Measurements from ENCODE around the gene MBD1. TPM values are rescaled to one million over a fixed set of nuclear protein-coding genes. Genes with fewer than 3 reads are reported as not detected.
"Not testable (repeated sequence)": the region's sequence is repeated elsewhere in the genome, so short reads cannot be mapped to it uniquely, and the experiment has no call there.

The MBD1 gene
- total RNA-seq, 1 experiment from 2014 or later, result 64.1 TPM

- peak; percentile 77 for DNase-seq (ENCODE audit: low read depth)
These were observed 16.5 kb upstream of the MBD1 start for GRCh38 chr18:50297621-50298442.

- no peak for DNase-seq (ENCODE audit: low read depth)
These were observed 11.7 kb upstream of the MBD1 start for GRCh38 chr18:50293039-50293438.

- no peak for DNase-seq (ENCODE audit: low read depth)
These were observed 7.8 kb upstream of the MBD1 start for GRCh38 chr18:50289108-50289443.

GRCh38 chr18:50288348-50289107 lies 7.2 kb upstream of the MBD1 start:
- DNase-seq (ENCODE audit: low read depth), result not testable (repeated sequence)

GRCh38 chr18:50287441-50288347 lies 6.4 kb upstream of the MBD1 start, which contains the start of gene CXXC1:
TSS of gene CXXC1 (minus strand) at chr18:50287692. CDS start at chr18:50287589, 103 bp downstream.
- DNase-seq (ENCODE audit: low read depth), result peak; percentile 98

GRCh38 chr18:50287028-50287440 lies 5.7 kb upstream of the MBD1 start:
- no peak for DNase-seq (ENCODE audit: low read depth)

GRCh38 chr18:50286391-50287027 lies 5.2 kb upstream of the MBD1 start:
- DNase-seq (ENCODE audit: low read depth), result peak; percentile 52

GRCh38 chr18:50285631-50286321 lies 4.5 kb upstream of the MBD1 start:
- DNase-seq (ENCODE audit: low read depth), result no peak

GRCh38 chr18:50285071-50285470 lies 3.7 kb upstream of the MBD1 start:
- no peak for DNase-seq (ENCODE audit: low read depth)

GRCh38 chr18:50284255-50284885 lies 3.0 kb upstream of the MBD1 start:
- peak; percentile 80 for DNase-seq (ENCODE audit: low read depth)

- no peak for DNase-seq (ENCODE audit: low read depth)
These were observed 2.3 kb upstream of the MBD1 start for GRCh38 chr18:50283469-50284209.

- no peak for DNase-seq (ENCODE audit: low read depth)
These were observed 1.4 kb upstream of the MBD1 start for GRCh38 chr18:50282521-50283335.

GRCh38 chr18:50281972-50282520 lies 723 bp upstream of the MBD1 start:
- DNase-seq (ENCODE audit: low read depth), result no peak

- DNase-seq (ENCODE audit: low read depth), result no peak
These were observed 522 bp downstream of the MBD1 start for GRCh38 chr18:50280707-50281294.

GRCh38 chr18:50279752-50280151 lies 1.6 kb downstream of the MBD1 start:
- DNase-seq (ENCODE audit: low read depth), result no peak

- peak; percentile 6 for DNase-seq (ENCODE audit: low read depth)
These were observed 3.4 kb downstream of the MBD1 start for GRCh38 chr18:50277942-50278341.

- DNase-seq (ENCODE audit: low read depth), result no peak
These were observed 4.9 kb downstream of the MBD1 start for GRCh38 chr18:50276452-50276851.

GRCh38 chr18:50275503-50276036 lies 5.8 kb downstream of the MBD1 start:
- DNase-seq (ENCODE audit: low read depth), result no peak

Measured in M059J (cell line).